Stomach smooth muscle (tissue), 2 donors: Measurements from ENCODE around the gene PLEKHD1.

Experiments used
- H3K27ac ChIP-seq: one replicate; pipeline ENCODE4 v1.7.0; 2013; ENCODE audit warnings: mild to moderate bottlenecking, low read length, inconsistent platforms
- H3K27me3 ChIP-seq, 2 donors: one replicate each; pipeline ENCODE4 v1.7.0; 2013; ENCODE audit warnings: low read length in 2 of 2; ENCODE audit not compliant: insufficient read depth in 2 of 2, control insufficient read depth in 1 of 2
- H3K36me3 ChIP-seq, 2 donors: one replicate each; pipeline ENCODE4 v1.7.0; 2013; ENCODE audit warnings: low read length in 2 of 2; ENCODE audit not compliant: control insufficient read depth in 2 of 2, insufficient read depth in 2 of 2
- H3K4me1 ChIP-seq: one replicate; pipeline ENCODE4 v1.7.0; 2013; ENCODE audit warnings: low read length; ENCODE audit not compliant: control insufficient read depth, insufficient read depth
- H3K4me3 ChIP-seq, 2 donors: one replicate each; pipeline ENCODE4 v1.7.0; 2013; ENCODE audit warnings: low read length in 2 of 2
- H3K9ac ChIP-seq, 2 donors: one replicate each; pipeline ENCODE4 v1.7.0; 2013; ENCODE audit warnings: low read length in 2 of 2, mild to moderate bottlenecking in 1 of 2
- H3K9me3 ChIP-seq, 2 donors: one replicate each; pipeline ENCODE4 v1.7.0; 2013; ENCODE audit warnings: low read length in 2 of 2; ENCODE audit not compliant: control insufficient read depth in 2 of 2
- donor health status: healthy.
- donor health status: Pancreatic carcinoma.

The PLEKHD1 gene

DNA sequence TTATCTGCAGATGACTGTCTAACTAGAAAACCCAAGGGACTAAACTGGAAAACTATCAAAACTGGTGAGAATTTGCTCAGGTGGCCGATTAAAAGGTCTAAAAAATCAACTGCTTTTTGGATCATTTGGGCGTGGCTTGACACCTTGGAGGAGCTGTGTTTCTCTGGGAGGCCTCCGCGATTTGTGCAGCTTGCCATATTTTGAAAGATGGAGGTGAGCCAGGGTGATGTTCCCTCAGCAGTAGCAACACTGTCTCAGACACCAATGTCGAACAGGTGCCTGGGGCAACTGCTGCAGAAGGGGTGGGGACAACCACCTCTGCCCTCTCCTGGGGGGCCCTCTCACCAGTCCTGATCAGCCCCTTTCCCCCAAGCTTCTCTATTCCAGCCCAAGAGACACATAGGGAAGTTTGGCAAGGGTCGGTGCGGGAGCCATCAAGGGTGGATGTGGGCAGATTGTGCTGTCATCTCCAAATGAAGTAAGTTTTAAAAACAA is 86.4 kb downstream of the PLEKHD1 start:
- Histone ChIP-seq H3K4me1 (peaks cover 34% of the 10 kb centered on the region), H3K9ac (no peak overlapping the region), H3K27ac (no peak overlapping the region), H3K9me3 (no peaks in the 10 kb centered on the region), H3K27me3 (peaks cover 59 to 76% of the 10 kb centered on the region in 2 donors), H3K4me3 (no peak overlapping the region), H3K36me3 (no peaks in the 10 kb centered on the region)

DNA sequence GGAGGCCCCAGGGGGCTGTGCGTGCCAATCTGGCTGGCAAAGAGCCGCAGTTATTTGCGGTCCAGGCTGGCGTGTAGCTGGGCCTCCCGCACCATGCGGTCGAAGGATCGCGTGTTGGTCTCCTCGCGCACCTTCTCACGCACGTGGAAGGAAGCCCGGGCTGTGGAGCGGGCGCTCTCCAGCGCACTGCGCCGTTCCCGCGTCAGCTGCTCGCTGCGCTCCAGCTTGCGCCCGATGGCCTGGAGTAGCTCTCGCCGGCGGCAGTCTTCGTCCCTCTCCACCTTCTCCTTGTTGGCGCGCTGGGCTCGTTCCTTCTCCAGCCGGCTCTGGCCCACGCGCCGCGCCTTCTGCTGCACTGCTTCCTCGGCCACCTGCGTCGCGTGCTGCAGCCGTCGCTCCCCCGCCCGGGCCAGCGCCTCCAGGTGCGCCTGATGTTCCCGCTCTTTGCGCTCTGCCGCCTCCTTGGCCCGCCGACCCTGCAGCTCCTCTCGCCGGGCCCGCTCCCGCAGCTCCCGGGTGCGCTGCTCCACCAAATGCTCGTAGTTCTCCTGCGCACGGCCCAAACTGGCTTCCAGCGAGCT is 87.0 kb downstream of the PLEKHD1 start:
- peaks cover 34% of the 10 kb centered on the region for H3K4me1 ChIP-seq
- no peak overlapping the region for H3K9ac ChIP-seq
- peak overlapping the region; percentile 44 to 67 for H3K4me3 ChIP-seq
- no peak overlapping the region for H3K27ac ChIP-seq
- H3K9me3 ChIP-seq: no peaks in the 10 kb centered on the region
- H3K27me3 ChIP-seq: peaks cover 58 to 80% of the 10 kb centered on the region in 2 donors
- H3K36me3 ChIP-seq: no peaks in the 10 kb centered on the region

DNA sequence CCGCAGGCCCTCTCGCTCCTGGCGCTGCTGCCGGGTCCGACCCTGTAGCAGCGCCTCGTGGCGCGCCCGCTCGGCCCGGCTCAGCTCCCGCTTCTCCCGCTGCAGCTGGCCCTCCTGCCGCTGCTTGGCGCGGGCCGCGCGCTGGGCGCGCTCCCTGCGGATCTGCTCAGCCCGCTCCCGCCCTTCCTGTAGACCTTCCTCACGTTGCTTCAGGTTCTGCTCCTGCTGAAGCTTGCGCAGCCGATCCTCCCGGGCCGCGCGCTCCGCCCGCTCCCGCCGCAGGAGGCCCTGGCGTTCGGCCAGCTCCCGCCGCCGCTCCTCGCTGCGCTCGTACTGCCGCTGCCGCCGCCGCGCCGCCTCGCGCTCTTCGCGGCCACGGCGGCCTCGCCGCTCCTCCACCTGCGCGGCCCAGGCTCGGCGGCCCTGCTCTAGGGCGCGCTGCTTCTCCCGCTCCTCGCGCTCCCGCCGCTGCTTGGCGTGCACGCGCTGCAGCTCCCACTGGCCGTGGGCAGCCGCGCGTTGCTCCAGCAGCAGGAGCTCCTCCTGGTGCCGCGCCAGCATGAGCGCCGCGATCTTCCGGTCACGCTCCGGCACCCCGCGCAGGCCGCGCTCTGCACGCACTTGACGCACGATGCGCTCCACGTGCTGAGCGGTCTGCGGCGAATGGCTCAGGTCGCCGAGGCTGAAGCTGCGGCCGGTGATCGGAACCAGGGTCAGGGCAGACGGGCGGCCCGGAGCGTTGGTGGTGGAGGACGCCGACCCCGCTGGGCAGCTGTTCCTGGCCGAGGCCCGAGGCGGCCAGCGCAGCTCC is 87.7 kb downstream of the PLEKHD1 start:
- no peaks in the 10 kb centered on the region for H3K36me3 ChIP-seq
- H3K4me1 ChIP-seq: peaks cover 34% of the 10 kb centered on the region
- no peak overlapping the region for H3K9ac ChIP-seq
- peaks cover 57 to 79% of the 10 kb centered on the region in 2 donors for H3K27me3 ChIP-seq
- peak overlapping the region; percentile 44 to 67 for H3K4me3 ChIP-seq
- H3K9me3 ChIP-seq: no peaks in the 10 kb centered on the region
- no peak overlapping the region for H3K27ac ChIP-seq

DNA sequence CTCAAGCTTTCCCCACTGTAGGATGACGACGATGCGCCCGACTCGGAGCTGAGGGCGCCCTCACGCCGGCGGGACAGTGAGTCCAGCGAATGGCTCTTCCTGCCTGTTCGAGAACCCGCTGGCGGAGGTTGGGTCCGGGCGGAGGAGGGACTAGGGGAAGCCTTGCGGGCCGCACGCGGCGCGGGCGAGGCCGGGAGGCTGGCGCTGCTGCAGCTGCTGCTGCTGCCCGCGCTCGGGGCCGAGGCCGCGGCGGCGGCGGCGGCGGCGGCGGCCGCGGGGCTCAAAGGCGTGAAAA is 88.3 kb downstream of the PLEKHD1 start:
- H3K4me1 ChIP-seq: peaks cover 34% of the 10 kb centered on the region
- H3K4me3 ChIP-seq: peak overlapping the region in 1 of 2 donors; percentile 67
- H3K36me3 ChIP-seq: no peaks in the 10 kb centered on the region
- H3K27me3 ChIP-seq: peaks cover 54 to 76% of the 10 kb centered on the region in 2 donors
- H3K9me3 ChIP-seq: no peaks in the 10 kb centered on the region
- no peak overlapping the region for H3K9ac ChIP-seq
- no peak overlapping the region for H3K27ac ChIP-seq

DNA sequence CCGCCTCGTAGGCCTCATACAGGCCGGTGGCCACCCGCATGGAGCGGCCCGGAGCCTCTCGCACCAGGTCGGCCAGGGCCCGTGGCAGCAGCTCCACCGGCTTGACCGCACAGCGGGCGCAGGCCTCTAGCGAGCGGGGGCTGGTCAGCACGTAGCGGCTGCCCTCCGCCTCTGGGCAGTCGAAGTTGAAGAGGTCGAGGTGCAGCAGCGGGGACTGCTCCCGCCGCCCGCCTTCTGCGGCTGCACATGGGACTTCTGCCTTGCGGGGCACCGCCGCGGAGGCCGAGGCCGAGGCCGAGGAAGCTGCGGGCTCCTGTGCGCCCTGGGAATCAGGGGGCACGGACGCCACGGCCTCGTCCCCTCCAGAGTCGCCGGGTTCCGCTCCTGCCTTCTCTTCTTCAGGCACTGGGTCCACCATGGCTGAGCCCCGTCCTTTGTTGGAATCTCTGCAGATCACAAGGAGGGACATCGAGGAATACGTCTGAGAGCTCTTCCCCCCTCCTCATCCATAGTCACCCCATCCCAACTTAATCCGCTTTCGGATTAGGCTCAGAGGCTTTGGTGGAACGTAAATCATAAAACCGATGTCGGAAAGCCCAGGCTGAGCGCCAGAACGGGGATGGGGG is 88.8 kb downstream of the PLEKHD1 start:
- peaks cover 34% of the 10 kb centered on the region for H3K4me1 ChIP-seq
- H3K9ac ChIP-seq: no peak overlapping the region
- no peak overlapping the region for H3K27ac ChIP-seq
- no peaks in the 10 kb centered on the region for H3K9me3 ChIP-seq
- H3K4me3 ChIP-seq: peak overlapping the region; percentile 44 to 56
- H3K27me3 ChIP-seq: peaks cover 53 to 72% of the 10 kb centered on the region in 2 donors
- H3K36me3 ChIP-seq: no peaks in the 10 kb centered on the region

DNA sequence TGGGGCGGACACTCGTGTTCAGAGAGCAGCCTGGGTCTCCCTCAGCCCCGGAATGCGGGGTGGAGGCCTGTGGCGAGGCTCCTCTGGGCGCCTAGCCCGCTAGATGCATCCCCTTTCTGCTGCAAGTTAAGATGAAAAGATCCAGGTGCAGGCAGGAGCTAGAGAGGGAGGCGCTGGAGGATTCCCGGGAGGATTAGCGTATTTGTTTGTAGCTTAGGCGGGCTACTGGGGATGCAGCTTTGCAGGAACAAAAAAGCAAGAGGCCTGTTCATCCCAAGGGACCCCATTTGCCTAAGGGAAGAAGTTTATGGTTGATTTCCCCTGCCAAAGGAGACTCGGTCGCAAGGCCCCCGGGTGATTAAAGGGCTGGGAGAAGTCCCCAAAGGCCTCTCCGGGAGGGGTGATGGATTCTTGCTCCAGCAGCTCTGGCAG is 89.3 kb downstream of the PLEKHD1 start:
- no peak overlapping the region for H3K27ac ChIP-seq

DNA sequence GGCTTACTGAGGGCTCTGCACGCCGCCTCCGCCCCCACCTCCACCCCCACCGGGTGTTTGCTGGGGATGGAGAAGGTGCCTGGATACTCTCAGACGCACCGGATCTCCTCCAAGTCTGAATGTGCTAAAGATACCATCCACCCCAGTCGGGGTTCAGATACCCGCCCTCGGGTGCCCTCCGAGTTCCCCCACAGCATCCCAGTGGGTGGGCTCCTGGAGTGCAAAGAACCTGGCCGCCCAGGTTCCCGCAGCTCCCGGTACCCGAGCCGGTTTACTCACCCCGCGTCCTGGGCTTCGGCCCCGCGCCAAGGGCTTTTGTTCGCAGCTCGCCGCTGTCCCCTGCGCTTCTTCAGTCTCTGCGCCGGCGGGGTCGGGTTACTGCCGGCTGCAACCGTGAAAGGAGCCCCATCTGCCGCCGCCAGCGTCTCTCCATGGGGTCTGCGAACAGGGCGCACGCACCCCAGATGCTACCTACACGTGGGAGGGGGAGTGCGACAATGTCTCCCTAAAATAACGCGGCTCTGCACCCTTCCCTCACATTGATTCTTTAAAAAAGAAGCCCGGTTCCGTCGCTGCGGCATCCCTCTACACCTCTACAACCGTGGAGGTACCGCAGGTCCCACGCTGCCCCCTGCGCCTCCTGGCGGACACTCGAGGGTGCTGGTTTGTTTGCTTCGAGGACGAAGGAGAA is 89.9 kb downstream of the PLEKHD1 start, which contains the start of gene CCDC177:
TSS of gene CCDC177 (minus strand) at position 609 of the 691 bp plus-strand sequence. CDS start 1,249 bp downstream, outside the sequence.
- H3K4me3 ChIP-seq: peak within 1 kb of the TSS; percentile 34 to 62
- no peaks in the 10 kb centered on the region for H3K9me3 ChIP-seq
- peaks cover 34% of the 10 kb centered on the region for H3K4me1 ChIP-seq
- H3K27me3 ChIP-seq: peaks cover 49 to 61% of the 10 kb centered on the region in 2 donors
- H3K36me3 ChIP-seq: no peaks in the 10 kb centered on the region
- H3K27ac ChIP-seq: no peak within 1 kb of the TSS
- H3K9ac ChIP-seq: no peak within 1 kb of the TSS

More for the DNA sequence above, 89.3 kb downstream of the PLEKHD1 start:
- Histone ChIP-seq H3K27me3 (peaks cover 52 to 67% of the 10 kb centered on the region in 2 donors), H3K4me1 (peaks cover 34% of the 10 kb centered on the region), H3K9ac (no peak overlapping the region), H3K36me3 (no peaks in the 10 kb centered on the region), H3K4me3 (peak overlapping the region in 1 of 2 donors; percentile 44), H3K9me3 (no peaks in the 10 kb centered on the region)

DNA sequence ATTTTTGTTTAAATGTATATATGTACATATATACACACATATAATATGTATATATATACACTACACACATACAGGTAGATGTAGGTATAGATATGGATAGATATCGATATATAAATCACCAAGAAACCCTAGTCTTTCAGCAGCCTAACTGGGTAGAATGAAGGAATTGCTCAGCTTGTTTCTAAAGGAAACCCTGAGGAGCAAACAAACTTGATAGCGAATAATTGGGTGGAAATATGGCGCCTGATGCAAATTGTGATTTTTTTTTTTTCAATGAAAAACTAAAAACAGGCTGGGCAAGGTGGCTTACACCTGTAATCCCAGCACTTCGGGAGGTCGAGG is 90.4 kb downstream of the PLEKHD1 start:
- no peak overlapping the region for H3K9ac ChIP-seq
- no peak overlapping the region for H3K27ac ChIP-seq
- peak overlapping the region in 1 of 2 donors; percentile 62 for H3K4me3 ChIP-seq
- H3K27me3 ChIP-seq: peaks cover 47 to 58% of the 10 kb centered on the region in 2 donors
- no peaks in the 10 kb centered on the region for H3K36me3 ChIP-seq
- no peaks in the 10 kb centered on the region for H3K9me3 ChIP-seq
- H3K4me1 ChIP-seq: peaks cover 34% of the 10 kb centered on the region

DNA sequence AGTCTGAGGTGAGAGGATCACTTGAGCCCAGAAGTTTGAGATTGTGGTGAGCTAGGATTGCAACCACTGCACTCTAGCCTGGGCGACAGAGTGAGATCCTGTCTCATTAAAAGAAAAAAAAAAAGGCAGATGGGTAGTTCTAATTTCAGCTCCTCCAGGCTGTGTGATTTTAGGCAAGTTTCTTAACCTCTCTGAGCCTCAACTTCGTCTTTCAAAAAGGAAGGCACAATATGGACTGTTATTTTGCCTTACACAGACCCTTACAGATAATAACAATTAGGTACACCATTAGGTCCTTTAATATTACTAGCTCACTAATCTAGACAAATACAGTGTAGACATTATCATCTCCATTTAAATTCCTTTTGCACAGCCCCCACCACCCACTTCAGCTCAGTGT is 94.9 kb downstream of the PLEKHD1 start:
- no peaks in the 10 kb centered on the region for H3K9me3 ChIP-seq
- peaks cover 13 to 21% of the 10 kb centered on the region in 2 donors for H3K27me3 ChIP-seq
- H3K36me3 ChIP-seq: no peaks in the 10 kb centered on the region
- no peak overlapping the region for H3K9ac ChIP-seq
- H3K4me3 ChIP-seq: no peak overlapping the region
- no peak overlapping the region for H3K27ac ChIP-seq
- H3K4me1 ChIP-seq: peaks cover 4% of the 10 kb centered on the region

DNA sequence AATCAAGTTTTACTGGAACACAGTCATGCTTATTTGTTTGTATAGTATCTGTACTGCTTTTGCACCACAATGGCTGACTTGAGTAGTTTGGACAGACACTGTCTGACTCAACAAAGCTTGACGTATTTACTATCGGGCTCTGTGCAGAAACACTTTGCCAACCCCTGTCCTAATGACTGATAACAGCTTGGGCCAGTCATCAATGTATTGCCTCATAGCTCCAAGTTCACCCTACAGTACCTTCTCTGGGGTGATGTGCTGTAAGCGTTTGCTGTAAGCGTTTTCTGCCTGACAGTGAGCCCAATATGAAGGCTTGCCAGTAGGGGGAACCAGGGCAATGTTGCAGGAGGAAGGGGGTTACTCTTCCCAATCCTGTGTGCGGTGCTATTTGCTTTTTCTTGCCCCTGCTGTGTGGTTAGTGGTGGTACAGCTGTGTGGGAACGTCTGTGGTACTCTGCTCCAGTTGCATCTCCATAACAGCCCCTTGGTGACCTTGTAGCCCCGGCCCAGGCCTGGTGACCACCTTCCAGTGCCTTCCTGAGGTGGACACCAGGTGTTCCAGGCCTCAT is 95.6 kb downstream of the PLEKHD1 start:
- H3K27me3 ChIP-seq: peaks cover 11 to 16% of the 10 kb centered on the region in 2 donors
- H3K4me3 ChIP-seq: no peak overlapping the region
- no peak overlapping the region for H3K27ac ChIP-seq
- no peaks in the 10 kb centered on the region for H3K36me3 ChIP-seq
- no peaks in the 10 kb centered on the region for H3K9me3 ChIP-seq
- no peaks in the 10 kb centered on the region for H3K4me1 ChIP-seq
- H3K9ac ChIP-seq: no peak overlapping the region
